ENCODE data around the gene SEMA3E.

- no peak for TF ChIP-seq GATA3 (IDR thresholded peaks at IDR 0.05; ENCODE audit: low read depth, low read length)
- TF ChIP-seq GATA2 (IDR thresholded peaks at IDR 0.05; ENCODE audit: low read depth, low read length) = no peak
Observed at GRCh38 chr7:83476511-83477050, 172.4 kb downstream of the SEMA3E start.
